OCI-LY3 (cell line): ENCODE measurements around the gene AMBN.

ENCODE experiments used
- H2AFZ ChIP-seq: fragments of 200-600, 300-600 bp; shearing (Covaris generic); 2 replicates; pipeline ENCODE4 v1.6.0; 2014; ENCODE audit warnings: antibody characterized with exemption, low read depth, low read length
- H3K27ac ChIP-seq: fragments of 200-600, 300-600 bp; sonication (generic); 2 replicates; pipeline ENCODE4 v1.5.1; 2014; ENCODE audit warnings: mild to moderate bottlenecking, low read length, moderate library complexity, mixed read lengths
- H3K27me3 ChIP-seq: fragments of 200-600, 300-600 bp; sonication (generic); 2 replicates; pipeline ENCODE4 v1.6.1; 2014; ENCODE audit warnings: low read depth, low read length, mixed read lengths
- H3K36me3 ChIP-seq: fragments of 200-600, 300-600 bp; sonication (generic); replicated peaks from 2 replicates; pipeline ENCODE3; 2014; ENCODE audit warnings: low read depth, low read length, mixed read lengths
- H3K4me1 ChIP-seq: fragments of 300-600, 200-600 bp; sonication (generic); 2 replicates; pipeline ENCODE4 v1.6.1; 2014; ENCODE audit warnings: low read length, mixed read lengths
- H3K4me2 ChIP-seq: fragments of 200-600, 300-600 bp; sonication (generic); 2 replicates; pipeline ENCODE4 v1.6.1; 2014; ENCODE audit warnings: low read length, mixed read lengths
- H3K4me3 ChIP-seq: fragments of 300-600, 200-600 bp; sonication (generic); 2 replicates; pipeline ENCODE4 v1.5.1; 2014; ENCODE audit warnings: antibody characterized with exemption, mild to moderate bottlenecking, low read length, moderate library complexity
- H3K79me2 ChIP-seq: fragments of 300-600, 200-600 bp; shearing (Covaris generic); 2 replicates; pipeline ENCODE4 v1.6.1; 2014; ENCODE audit warnings: mild to moderate bottlenecking, low read length, mixed read lengths
- H3K9ac ChIP-seq: fragments of 300-600, 200-600 bp; shearing (Covaris generic); 2 replicates; pipeline ENCODE4 v1.6.0; 2014; ENCODE audit warnings: mild to moderate bottlenecking, low read length, moderate library complexity
- H3K9me3 ChIP-seq: fragments of 200-600, 300-600 bp; shearing (Covaris generic); 2 replicates; pipeline ENCODE4 v1.6.1; 2014; ENCODE audit warnings: low read length, mixed read lengths; ENCODE audit not compliant: insufficient read depth
- H4K20me1 ChIP-seq: fragments of 200-600, 300-600 bp; sonication (generic); 2 replicates; pipeline ENCODE4 v1.6.1; 2016; ENCODE audit warnings: low read length, mixed read lengths; ENCODE audit not compliant: insufficient read depth
- CTCF ChIP-seq: fragments of 200-600, 300-600 bp; sonication (generic); IDR thresholded peaks from 2 replicates; pipeline ENCODE4 v1.5.1; 2014; ENCODE audit warnings: antibody characterized with exemption, low read length, low read depth
- EZH2phosphoT487 ChIP-seq: fragments of 200-600 bp; shearing (Covaris generic); IDR thresholded peaks from 2 replicates; pipeline ENCODE4 v1.6.1; 2018; ENCODE audit warnings: antibody characterized with exemption, mixed run types, low read depth

Gene AMBN

DNA sequence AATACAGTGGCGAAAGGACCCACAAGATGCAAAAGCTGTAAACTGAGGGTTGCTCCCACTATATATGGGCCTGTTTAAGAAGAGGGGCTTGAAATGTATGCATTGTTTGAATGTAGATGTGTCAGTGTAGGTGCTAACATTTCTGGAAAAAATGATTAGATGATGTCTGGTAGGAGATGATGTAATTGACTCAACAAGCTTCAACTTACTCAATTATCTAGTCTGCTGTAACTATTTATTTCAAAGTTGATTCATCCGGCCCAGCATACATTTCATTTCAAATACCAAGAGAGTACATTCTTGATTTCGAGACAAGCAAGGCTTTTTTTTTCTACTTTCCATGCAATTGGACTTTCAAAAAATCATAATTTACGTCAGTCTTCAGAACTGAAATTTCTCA lies 27.2 kb downstream of the AMBN start:
- H2AFZ ChIP-seq: no peak overlapping the region
- H3K9me3 ChIP-seq: no peaks in the 10 kb centered on the region
- H3K79me2 ChIP-seq: no peaks in the 10 kb centered on the region
- H3K27ac ChIP-seq: no peak overlapping the region
- H3K36me3 ChIP-seq: no peaks in the 10 kb centered on the region
- peaks cover 36% of the 10 kb centered on the region for H3K4me1 ChIP-seq
- no peaks in the 10 kb centered on the region for H3K27me3 ChIP-seq
- TF ChIP-seq EZH2phosphoT487: no peak
- TF ChIP-seq CTCF: no peak
- H3K4me3 ChIP-seq: no peak overlapping the region
- no peaks in the 10 kb centered on the region for H4K20me1 ChIP-seq
- no peak overlapping the region for H3K4me2 ChIP-seq
- H3K9ac ChIP-seq: no peak overlapping the region

DNA sequence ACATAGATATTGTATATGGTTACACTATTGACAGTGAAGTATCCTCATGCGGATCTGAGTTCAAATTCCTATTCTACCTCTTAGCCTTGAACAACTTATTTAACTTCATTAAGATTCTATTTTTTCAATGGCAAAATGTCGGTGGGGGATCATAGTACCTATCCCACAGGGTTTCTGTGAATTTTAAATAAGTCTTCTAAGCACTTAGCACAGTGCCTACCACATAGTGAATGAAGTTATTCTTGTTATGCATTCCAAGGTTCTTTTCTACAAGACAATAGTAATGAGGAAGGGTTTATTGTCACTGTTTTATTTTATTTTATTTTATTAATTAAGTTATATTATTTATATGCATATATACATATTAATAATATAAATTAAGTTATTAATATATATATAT lies 27.7 kb downstream of the AMBN start:
- no peaks in the 10 kb centered on the region for H3K79me2 ChIP-seq
- H3K4me1 ChIP-seq: peaks cover 31% of the 10 kb centered on the region
- H2AFZ ChIP-seq: no peak overlapping the region
- no peak overlapping the region for H3K4me2 ChIP-seq
- H3K36me3 ChIP-seq: no peaks in the 10 kb centered on the region
- no peaks in the 10 kb centered on the region for H4K20me1 ChIP-seq
- no peak overlapping the region for H3K9ac ChIP-seq
- no peak overlapping the region for H3K27ac ChIP-seq
- H3K27me3 ChIP-seq: no peaks in the 10 kb centered on the region
- no peak overlapping the region for H3K4me3 ChIP-seq
- no peaks in the 10 kb centered on the region for H3K9me3 ChIP-seq
- TF ChIP-seq EZH2phosphoT487: no peak
- no peak for TF ChIP-seq CTCF

- H3K9ac ChIP-seq: no peak overlapping the region
- H3K4me2 ChIP-seq: no peak overlapping the region
- peaks cover 7% of the 10 kb centered on the region for H3K4me1 ChIP-seq
- H3K27ac ChIP-seq: no peak overlapping the region
- H3K27me3 ChIP-seq: no peaks in the 10 kb centered on the region
- H3K79me2 ChIP-seq: no peaks in the 10 kb centered on the region
- H3K36me3 ChIP-seq: no peaks in the 10 kb centered on the region
- TF ChIP-seq CTCF (no peak), EZH2phosphoT487 (no peak)
- H2AFZ ChIP-seq: peak overlapping the region; percentile 64; the same call in 1 of the 2 replicates
- no peak overlapping the region for H3K4me3 ChIP-seq
- H3K9me3 ChIP-seq: no peaks in the 10 kb centered on the region
- no peaks in the 10 kb centered on the region for H4K20me1 ChIP-seq
These were observed 31.3 kb downstream of the AMBN start for GRCh38 chr4:70623323-70623722.

DNA sequence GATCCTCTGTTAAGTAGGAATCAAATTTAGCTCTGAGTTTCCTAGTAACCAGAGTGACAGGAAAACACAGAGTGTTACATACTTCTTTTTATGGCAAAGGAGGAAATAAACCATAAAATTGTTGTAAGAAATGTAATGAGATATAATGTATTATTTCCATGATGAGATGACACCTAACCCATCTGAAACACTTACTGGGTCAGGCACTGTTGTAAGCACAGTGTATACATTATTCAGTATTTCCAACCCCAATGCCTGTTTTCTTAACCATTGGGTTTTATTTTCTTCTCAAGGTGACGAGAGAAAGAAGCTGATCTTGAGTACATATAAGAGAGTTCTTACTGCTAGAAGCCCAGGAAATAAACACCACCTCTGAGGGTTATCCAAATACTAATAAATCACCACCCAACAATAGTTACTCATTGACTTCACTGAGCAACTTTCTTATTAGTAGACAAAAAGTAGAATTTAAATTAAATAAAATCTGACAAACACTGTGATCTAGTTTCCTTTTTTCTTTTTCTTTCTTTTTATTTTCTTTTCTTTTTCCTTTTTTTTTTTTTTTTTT lies 32.3 kb downstream of the AMBN start:
- no peak overlapping the region for H2AFZ ChIP-seq
- TF ChIP-seq EZH2phosphoT487 (no peak), CTCF (no peak)
- no peaks in the 10 kb centered on the region for H3K9me3 ChIP-seq
- H3K27me3 ChIP-seq: no peaks in the 10 kb centered on the region
- H3K79me2 ChIP-seq: no peaks in the 10 kb centered on the region
- no peak overlapping the region for H3K9ac ChIP-seq
- H4K20me1 ChIP-seq: no peaks in the 10 kb centered on the region
- H3K4me3 ChIP-seq: no peak overlapping the region
- no peaks in the 10 kb centered on the region for H3K36me3 ChIP-seq
- H3K27ac ChIP-seq: no peak overlapping the region
- no peak overlapping the region for H3K4me2 ChIP-seq
- peaks cover 17% of the 10 kb centered on the region for H3K4me1 ChIP-seq
